Raji (cell line): ENCODE results near the gene PFN3.
A peak's percentile ranks its signal among the peaks of the same experiment; 100 is the strongest.

ENCODE experiments used
- POLR2A ChIP-seq: IDR thresholded peaks from 2 replicates; pipeline ENCODE4 v1.6.1; 2011; ENCODE audit warnings: low read depth, low read length, control low read depth; ENCODE audit not compliant: insufficient read depth

Gene PFN3

DNA sequence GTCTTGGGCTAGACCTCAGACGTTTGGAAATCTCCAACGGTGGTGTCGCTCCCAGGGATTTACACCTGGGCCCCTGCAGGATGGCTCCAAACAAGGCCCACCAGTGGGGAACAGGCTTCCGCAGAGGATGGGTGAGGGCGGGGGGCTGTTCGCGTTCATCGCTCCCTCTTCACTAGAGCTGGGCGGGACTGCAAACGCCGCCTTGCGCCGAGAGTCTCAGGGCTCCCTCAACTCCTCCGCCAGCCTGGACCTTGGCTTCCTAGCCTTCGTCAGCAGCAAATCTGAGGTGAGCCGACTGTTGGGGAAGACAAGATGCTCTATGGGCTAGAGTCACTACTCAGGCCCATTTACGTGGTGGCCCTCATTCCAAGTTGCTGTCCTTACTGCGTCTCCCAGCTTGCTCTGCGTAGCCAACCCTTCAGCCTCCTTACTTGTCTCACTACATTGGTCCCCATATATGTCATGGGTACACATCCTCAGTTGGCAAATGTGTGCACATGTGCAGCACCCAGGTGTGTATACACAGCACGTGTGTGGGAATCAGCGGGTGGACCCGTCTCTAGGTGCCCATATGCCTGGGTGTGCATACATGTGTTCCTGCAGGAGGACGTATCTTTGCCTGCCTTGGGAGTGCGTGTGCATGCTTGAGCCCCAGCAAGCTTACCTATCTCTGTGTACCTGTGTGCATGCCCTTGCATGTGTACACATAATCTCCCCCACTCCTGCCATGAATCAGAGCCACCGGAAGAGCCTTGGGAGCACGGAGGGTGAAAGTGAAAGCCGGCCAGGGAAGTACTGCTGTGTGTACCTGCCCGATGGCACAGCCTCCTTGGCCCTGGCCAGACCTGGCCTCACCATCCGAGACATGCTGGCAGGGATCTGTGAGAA is 32.2 kb downstream of the PFN3 start:
- no peak for TF ChIP-seq POLR2A

DNA sequence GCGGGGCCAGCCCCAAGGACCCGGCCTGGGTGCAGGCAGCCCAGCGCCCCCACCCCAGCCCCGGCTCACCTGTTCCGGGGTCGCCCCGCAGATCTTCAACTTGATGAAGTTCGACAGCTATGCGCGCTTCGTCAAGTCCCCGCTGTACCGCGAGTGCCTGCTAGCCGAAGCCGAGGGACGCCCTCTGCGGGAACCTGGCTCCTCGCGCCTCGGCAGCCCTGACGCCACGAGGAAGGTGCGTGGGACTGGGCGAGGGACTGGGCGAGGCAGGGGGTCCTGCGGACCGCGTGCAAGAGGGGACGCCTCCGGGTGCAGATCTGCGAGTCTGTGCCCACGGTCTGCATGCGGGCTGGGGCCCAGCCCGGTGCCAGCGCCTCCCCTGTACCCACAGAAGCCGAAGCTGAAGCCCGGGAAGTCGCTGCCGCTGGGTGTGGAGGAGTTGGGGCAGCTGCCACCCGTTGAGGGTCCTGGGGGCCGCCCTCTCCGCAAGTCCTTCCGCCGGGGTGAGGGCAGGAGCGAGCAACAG is 33.1 kb downstream of the PFN3 start:
- no peak for TF ChIP-seq POLR2A

DNA sequence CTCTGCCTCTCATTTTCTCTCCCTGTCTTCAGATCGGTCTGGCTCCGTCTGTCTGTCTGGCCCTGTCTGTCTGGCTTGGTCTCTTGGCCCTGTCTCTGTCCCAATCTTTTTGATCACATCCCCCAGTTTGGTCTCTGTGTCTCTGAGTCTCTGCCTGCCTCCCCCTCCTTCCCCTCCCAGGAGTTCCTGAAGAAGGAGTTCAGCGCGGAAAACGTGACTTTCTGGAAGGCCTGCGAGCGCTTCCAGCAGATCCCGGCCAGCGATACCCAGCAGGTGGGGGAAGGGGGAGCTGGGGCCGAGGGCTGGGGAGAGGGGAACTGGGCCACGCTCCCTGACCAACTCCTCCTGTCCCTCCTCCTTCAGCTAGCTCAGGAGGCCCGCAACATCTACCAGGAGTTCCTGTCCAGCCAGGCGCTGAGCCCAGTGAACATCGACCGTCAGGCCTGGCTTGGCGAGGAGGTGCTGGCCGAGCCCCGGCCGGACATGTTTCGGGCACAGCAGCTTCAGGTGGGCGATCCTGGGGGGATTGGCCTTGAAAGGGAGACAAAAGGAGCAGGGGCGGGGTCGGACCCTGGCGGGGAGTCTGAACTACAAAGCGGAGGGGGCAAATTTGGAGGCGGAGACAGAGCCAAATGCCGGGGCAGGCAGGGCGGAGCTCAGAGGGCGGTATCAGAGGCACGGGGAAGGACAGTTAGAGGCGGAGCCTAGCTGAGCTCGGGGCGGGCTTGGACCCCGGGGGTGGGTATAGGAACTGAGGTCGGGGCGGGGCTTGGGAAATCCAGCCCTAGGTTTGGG is 33.7 kb downstream of the PFN3 start:
- TF ChIP-seq POLR2A, result no peak

DNA sequence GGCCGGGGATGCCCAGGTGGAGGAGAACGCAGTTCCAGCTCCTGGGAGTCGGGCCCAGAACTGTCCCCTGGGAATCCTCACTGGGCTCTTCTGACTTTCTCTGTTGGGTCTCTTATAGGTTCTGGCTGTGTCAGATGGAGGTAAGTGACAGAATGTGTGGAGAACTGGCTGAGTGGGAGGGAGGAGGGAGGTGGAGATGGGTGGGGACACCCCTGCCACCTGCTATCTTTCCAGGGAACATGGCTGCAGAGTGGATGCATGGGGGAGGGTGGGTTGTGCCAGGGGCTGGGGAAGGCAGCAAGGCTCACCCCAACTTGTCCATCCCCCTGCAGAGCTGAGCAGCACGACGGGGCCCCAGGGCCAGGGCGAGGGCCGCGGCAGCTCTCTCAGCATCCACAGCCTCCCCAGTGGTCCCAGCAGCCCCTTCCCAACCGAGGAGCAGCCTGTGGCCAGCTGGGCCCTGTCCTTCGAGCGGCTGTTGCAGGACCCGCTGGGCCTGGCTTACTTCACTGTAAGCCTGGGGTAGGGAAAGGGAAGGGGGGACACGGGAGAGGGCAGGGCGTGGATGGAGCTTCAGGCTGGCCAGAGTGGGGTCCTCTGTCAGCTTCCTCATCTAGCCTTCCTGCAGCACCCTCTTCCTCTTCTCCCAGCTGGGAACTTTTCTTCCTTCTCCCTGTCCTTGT is 34.5 kb downstream of the PFN3 start:
- TF ChIP-seq POLR2A, result no peak

DNA sequence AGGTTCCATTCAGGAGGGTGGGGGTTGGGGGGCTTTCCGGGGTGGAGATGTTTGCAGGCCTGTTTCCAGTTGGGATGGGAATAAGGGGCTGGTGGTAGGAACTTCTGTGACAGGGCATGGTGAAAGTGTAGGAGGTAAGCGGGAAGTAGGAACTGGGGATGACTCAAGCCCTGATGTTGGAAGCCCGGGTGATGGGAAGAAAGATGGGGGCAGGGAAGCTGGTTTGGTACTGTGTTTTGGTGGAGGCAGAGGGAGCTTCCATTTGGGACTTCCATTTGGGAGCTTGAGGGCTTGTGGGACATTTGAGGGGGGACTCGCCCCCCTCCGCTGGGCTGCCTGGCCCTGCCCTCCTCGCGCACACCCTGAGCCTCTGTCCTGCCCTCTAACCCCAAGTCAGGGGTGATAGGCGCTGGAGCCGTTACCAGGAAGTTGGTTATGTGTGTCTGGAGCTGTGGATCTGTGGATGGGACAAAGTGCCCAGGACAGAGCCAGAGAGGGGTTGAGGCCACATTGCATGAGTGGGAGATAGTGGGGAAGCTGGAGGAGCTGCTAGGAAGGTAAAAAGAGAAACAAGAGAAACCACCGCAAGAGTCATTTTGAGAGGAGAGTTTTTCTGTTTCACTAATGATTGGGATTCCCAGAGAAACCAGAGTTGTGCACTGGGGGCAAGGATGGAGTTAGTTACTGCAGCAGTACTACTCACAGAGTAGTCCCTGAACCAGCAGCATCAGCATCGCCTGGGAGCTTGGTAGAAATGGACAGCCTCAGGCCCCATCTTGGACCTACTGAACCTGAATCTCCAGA is 36.1 kb downstream of the PFN3 start:
- TF ChIP-seq POLR2A, result no peak

GRCh38 chr5:177363565-177363964 is 36.9 kb downstream of the PFN3 start:
- TF ChIP-seq POLR2A, result no peak

GRCh38 chr5:177362610-177363507 is 37.6 kb downstream of the PFN3 start:
- peak; percentile 59 for TF ChIP-seq POLR2A

DNA sequence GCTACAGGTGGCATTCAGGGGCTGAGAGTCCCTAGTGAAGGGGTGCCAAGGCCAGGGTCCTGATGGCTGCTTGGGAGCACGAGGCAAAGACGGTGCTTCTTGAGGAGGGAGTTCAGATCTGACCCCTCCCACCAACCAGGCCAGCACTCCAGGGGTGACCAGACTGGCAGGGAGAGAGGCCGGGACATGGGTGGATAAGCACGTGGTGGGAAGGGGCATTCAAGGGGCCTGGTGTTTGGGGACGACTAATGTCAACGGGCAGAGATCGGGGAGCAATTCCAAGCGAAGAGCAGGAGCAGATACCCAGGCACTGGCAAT is 38.2 kb downstream of the PFN3 start:
- no peak for TF ChIP-seq POLR2A

DNA sequence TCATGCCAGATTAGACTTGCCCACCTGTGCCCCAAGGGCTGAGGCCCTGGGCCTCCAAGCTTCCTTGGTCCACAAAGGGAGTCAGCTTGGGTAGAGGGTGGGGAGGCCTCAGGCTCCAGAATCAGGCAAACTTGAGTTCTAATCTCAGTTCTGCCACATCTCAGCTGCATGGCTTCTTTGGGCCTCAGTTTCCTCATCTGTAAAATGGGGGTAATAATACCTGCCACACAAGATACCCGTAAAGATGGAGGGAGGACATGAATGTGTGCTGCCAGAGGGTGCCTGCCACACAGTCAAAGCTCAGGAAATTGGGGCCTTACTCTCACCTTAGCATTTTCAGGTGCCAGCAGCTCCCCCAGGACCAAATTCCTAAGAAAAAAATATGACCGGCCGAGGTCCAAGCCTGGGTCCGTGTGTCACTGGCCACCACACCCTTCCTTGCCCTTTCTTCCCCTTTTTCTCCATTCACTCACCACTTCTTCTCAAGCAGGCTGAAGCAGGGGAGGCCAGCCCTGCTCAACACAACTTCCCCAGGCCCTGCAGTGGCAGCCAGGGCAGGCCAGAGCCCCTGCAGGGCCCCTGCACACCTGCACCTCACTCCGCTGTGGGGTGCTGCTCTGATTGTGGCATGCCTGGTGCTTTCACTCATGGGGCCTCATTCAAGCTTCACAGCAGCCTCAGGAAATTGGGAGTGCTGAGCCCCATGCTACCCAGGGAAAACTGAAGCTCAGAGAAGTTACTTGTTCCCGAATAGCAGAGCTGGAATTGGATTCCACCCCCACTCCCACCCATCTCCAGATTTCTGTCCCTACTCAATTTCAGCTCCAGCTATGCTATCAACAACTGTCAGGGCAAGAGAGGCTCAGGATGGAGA is 38.8 kb downstream of the PFN3 start:
- TF ChIP-seq POLR2A, result no peak

GRCh38 chr5:177359860-177360259 is 40.6 kb downstream of the PFN3 start:
- no peak for TF ChIP-seq POLR2A

- no peak for TF ChIP-seq POLR2A
Observed at GRCh38 chr5:177359451-177359851, 41.0 kb downstream of the PFN3 start.

DNA sequence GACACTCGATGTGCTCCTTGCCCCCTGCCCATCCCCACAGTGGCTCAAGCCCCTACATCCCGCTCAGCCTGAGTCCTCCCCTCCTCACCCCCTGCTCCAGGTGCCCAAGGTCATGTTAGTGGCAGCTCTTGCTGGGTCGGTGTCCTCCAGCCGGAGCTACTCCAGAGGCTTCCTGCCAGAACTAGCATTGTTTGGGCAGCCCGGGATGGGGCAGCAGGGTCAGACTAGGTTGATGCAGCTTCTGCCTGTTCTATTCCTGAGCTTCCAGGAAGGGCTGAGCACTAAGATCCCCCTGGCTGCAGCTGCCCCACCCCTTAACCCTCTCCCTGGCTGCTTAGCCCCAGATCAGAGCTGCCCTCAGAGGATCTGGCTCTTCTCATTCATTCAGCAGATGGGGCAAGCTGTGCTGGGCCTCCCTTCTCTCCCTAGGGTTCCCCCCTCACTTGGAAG is 42.1 kb downstream of the PFN3 start:
- no peak for TF ChIP-seq POLR2A
